Dermis blood vessel endothelial cell (primary cell): ENCODE measurements around the gene RPGR. TPM values are rescaled to one million over a fixed set of nuclear protein-coding genes. Genes with fewer than 3 reads are reported as not detected.

ENCODE experiments used
- DNase-seq: peaks from one replicate; pipeline ENCODE4 v3.0.0; 2010
- total RNA-seq: library from RNA; depleted of rRNA; stranded (reverse); fragments of >200 nt; gene quantifications from 2 replicates; pipeline ENCODE4 v1.2.3, GENCODE V29; 2014

Gene RPGR, protein sequence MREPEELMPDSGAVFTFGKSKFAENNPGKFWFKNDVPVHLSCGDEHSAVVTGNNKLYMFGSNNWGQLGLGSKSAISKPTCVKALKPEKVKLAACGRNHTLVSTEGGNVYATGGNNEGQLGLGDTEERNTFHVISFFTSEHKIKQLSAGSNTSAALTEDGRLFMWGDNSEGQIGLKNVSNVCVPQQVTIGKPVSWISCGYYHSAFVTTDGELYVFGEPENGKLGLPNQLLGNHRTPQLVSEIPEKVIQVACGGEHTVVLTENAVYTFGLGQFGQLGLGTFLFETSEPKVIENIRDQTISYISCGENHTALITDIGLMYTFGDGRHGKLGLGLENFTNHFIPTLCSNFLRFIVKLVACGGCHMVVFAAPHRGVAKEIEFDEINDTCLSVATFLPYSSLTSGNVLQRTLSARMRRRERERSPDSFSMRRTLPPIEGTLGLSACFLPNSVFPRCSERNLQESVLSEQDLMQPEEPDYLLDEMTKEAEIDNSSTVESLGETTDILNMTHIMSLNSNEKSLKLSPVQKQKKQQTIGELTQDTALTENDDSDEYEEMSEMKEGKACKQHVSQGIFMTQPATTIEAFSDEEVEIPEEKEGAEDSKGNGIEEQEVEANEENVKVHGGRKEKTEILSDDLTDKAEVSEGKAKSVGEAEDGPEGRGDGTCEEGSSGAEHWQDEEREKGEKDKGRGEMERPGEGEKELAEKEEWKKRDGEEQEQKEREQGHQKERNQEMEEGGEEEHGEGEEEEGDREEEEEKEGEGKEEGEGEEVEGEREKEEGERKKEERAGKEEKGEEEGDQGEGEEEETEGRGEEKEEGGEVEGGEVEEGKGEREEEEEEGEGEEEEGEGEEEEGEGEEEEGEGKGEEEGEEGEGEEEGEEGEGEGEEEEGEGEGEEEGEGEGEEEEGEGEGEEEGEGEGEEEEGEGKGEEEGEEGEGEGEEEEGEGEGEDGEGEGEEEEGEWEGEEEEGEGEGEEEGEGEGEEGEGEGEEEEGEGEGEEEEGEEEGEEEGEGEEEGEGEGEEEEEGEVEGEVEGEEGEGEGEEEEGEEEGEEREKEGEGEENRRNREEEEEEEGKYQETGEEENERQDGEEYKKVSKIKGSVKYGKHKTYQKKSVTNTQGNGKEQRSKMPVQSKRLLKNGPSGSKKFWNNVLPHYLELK
- 43.2 and 49.6 TPM in 2 replicates for total RNA-seq

DNA sequence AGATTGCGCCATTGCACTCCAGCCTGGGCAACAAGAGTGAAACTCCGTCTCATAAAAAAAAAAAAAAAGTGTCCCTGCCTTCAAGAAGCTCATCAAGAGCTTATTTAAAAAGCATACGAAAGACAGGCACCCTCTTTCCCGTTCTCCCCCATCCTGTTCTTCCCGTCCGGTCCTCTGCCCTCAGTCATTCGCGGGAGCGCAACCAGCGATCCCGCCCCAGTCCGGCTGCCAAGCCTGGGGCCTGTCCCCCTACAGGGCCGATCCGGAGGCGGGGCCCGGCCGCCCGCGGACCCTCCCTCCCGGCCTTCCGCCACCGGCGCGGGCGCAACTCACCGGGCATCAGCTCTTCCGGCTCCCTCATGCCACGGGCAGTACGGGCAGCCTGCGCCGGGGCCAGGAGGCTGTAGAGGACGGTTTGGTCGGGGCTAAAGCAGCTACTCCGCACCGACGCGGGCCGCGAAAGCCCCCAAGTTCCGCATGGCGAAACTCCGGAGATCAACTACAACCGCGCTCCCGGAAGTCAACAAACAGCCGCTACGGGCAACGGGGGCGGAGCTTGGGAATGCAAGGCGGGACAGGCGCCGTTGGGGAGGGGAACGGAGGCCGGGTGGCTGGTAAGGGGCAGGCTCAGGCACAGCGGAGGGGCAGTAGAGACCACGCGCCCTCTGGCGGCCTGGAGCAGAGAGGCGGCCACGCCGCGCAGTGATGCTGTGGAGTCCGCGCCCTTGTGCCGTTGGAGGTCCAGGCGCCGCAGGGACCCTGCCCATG lies at the start of gene RPGR:
Gene RPGR, minus strand, starts transcription at position 503 of the 768 bp plus-strand sequence. Its CDS starts 142 bp downstream, at position 361.
- peak; percentile 95 for DNase-seq

DNA sequence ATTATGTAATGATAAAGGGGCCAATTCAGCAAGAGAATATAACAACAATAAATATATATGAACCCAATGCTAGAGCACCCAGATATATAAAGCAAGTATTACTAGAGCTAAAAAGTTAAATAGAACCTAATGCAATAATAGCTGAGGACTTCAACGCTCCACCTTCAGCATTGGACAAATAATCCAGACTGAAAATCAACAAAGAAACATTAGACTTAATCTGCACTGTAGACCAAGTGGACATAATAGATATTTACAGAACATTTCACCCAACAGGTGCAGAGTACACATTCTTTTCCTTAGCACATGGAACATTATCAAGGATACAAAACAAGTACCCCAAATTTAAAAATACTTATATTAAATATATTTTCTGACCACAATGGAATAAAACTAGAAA lies 49.4 kb upstream of the RPGR start:
- no peak for DNase-seq

DNA sequence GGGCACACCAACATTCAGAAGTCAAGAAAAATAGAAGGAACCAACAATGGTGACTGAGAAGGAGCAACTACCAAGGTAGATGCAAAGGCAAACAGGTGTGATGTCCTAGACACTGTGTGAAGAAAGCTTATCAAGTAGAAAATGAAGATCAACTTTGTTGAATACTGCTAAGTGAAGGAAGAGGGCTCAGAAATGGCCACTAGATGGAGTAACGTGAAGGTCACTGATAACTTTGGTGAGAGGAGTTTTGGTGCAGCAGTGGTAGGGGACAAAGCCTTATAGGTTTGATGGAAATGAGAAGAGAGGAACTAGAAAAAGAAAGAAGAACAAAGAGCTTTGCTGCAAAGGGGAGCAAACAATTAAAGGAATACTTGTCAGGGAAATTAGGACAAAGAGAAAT lies 48.6 kb upstream of the RPGR start:
- peak; percentile 41 for DNase-seq

DNA sequence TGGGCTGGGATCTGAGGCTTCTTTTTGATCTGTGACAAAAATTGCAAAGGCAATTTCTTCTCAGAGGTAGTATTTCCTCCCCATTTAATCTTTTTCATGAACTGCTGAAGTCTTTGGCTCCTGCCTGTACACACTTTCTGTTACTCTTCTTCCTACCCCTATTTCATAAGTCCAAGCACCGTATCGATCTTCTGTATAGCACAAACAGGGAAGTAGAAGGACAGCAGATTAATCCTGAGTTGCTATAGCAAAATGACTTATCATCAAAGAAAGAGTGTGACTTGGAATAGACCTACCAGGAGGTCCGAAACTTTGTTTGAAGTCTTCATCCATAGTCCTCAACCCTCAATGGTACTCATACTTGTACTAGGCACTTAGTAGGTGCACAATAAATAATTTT lies 47.1 kb upstream of the RPGR start:
- no peak for DNase-seq

DNA sequence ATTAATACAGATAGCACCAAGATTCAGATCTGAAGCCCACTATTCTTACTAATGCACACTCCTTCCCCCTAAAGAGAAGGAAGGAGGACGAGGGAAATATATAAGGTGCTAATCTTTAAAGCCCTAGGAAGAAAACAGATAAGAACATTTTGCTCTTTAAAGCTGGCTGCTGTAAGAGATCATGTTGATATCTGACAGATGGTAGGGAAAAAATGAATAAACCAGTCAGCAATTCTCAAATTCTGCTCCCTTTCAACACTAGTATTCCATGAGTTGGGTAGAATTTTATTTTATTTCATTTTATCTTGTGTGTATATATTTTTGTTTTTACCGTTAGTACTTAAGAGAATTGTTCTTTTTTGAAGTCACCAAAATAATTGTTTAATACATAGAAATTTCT lies 44.3 kb upstream of the RPGR start:
- no peak for DNase-seq

DNA sequence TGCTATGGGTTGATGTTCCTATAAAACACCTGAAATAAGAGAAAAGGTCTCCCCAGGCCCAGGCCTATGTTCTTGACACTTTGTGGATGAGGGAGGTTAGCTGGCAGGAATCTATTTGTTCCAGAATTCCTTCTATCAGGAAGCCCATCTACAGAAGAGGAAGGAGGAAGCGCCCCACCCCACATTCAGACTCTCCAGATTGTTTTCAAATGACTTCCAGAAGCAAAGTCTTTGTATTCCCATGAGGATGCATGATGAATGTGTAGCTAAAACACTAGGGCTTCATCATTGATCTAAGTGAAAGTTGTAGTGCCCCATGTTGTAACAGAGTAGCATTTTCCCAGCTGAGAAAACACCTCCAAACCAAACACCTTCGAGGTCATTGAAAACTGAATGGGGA lies 41.5 kb upstream of the RPGR start:
- peak; percentile 3 for DNase-seq

DNA sequence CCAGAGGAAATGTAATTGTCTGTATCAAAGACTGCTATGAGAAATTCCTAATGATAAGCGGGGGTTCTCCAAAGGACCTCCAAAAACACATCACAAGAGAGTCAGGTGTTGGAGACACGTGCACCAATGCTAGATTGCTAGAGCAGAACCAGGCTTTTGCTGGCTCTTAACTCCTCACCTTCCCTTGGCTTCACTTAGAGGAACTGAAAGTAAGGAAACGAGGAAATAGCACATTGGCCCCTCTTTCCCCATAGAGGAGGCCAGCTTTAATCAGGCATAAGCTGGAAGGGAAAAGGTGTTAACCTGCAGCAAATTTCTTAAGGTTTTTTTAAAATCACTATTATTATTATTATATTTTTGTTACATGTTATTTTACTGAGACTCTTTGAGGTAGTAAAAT lies 38.6 kb upstream of the RPGR start:
- DNase-seq, result no peak

DNA sequence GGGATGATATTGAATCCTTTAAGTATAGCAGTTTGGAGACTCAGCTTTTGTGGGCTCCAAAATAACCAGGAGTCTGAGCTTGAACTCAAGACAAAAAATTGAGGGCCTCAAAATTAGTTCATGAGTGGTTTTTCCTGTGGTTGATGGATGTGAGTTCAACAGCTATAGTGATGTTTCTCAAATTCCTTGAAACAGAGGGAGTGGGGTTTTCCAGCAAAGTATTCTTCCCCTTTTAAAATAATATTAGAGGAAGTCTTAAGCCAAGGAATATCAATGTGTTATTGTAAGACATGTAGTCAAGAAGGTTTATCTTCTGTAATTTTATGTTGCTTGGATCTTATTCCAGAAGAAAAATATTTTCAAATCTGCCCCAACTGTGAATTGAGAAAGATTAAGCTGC lies 35.7 kb upstream of the RPGR start:
- no peak for DNase-seq

DNA sequence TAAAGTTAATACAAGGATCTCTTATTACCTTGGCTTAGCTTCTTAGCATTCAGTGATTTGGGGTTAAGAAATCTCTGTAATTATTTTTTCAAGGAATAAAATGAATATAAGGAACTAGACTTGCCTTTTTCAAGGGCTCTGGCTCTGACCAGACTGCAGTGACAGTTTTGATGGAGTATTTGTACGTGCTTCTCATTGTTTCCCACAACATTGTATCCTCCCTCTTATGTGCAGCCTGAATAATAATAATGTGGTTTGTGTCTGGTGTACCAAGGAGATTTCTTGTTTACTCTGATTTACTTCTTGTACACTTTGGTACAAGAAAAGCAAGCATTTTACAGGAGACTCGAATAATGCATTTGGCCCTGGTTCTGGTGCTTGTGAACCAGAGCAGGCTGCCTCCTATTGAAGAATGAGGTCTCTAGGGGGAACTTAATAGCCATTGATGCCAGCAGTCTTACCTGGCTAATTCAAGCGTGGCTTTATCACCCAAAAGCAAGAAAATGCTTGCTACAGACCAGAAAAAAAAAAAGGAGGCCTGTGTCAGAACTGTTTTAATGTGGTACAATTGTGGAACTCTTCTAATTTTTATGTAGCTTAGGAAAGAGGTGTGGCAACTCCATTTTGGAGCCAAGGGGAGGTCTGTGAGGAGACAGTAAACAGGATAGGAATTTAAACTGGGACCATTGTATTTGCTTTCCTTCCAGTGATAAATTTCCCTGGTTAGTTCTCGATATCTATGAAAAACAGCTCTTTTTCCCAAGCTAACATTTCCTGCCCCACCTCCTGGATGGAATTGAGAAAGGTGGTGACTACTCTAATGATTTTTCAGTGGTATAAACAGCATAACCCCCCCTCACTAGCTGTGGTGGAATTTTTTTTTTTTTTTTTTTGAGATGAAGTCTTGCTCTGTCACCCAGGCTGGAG lies 30.7 kb upstream of the RPGR start:
- peak; percentile 70 for DNase-seq

DNA sequence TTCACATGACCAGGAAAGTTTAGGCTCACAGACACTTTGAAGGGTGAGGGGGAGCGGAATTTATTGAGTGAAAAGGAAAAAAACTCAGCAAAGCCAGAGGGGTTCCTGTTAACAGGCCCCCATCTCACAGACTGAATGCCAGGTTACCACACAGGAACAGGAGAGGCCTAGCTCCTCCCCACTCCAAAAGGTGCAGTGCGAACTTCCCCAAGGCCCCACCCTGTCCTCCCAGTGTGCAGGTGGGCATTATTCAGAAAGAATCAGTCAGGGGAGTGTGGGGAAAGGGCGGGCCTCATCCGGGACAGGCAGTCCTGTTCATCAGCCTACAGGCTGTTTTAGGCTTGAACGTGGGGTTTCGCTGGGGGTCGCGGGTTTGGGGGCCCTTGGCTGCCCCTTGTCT lies 29.1 kb upstream of the RPGR start:
- DNase-seq, result no peak

DNA sequence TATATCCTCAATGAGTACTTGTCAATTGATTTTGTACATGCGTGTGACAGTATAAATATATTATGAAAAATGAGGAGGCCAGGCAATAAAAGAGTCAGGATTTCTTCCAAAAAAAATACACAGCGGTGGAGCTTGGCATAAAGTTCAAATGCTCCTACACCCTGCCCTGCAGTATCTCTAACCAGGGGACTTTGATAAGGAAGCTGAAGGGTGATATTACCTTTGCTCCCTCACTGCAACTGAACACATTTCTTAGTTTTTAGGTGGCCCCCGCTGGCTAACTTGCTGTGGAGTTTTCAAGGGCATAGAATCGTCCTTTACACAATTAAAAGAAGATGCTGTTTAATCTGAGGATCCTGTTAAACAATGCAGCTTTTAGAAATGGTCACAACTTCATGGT lies 25.1 kb upstream of the RPGR start, which contains the start of gene OTC:
Gene OTC, plus strand, starts transcription at position 243 of the 400 bp plus-strand sequence. Its CDS starts 93 bp downstream, at position 336.
- no peak for DNase-seq

DNA sequence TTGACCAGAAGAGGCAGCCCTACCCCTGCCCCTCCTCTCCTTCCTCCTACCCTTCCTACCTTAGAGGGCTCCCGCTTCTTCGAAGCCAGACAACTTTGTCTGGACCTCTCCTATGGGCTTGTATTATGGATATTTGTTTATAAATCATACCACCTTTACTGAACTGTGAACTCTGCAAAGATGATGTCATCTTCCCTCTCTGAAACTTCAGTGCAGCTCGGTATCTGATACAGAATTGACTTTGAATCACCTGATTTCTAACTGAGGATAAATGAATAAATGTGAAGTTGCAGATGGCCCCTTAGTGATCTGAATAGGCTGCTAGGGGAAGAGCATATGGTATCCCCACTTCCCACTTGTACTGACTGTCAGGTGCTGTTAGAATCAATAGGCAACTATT lies 24.0 kb upstream of the RPGR start:
- no peak for DNase-seq

DNA sequence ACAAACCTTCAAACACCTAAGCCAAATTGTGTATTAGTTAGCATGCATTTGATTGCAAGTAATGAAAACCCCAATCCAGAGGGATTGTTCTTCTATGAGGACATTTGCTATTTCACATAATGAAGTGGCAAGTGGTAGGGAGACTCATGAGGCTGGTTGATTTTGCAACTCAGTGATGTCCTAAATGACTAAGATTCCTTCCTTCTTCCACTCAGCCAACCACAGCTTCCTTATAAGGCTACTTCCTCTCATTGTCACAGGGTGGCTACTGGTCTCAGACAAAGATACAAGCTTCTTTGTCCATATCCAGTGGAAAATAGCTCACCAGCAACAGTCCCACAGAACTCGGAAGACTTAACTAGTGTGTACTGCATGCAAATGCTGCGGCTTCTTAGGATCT lies 19.8 kb upstream of the RPGR start:
- DNase-seq, result peak; percentile 84

DNA sequence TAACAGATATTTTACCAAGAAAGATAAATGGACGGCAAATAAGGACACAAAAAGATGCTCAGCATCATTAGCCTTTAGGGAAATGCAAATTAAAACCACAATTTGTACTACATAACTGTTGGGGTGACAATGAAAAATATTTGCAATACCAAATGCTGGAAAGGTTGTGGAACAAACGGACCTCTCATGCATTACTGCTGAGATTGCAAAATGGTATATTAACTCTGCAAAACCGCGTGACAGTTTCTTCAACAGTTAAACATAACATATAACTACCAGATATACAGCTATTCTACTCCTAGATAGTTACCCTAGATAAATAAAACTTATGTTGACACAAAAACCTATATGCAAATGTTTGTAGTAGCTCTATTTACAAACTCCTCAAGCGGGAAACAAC lies 18.8 kb upstream of the RPGR start:
- no peak for DNase-seq

DNA sequence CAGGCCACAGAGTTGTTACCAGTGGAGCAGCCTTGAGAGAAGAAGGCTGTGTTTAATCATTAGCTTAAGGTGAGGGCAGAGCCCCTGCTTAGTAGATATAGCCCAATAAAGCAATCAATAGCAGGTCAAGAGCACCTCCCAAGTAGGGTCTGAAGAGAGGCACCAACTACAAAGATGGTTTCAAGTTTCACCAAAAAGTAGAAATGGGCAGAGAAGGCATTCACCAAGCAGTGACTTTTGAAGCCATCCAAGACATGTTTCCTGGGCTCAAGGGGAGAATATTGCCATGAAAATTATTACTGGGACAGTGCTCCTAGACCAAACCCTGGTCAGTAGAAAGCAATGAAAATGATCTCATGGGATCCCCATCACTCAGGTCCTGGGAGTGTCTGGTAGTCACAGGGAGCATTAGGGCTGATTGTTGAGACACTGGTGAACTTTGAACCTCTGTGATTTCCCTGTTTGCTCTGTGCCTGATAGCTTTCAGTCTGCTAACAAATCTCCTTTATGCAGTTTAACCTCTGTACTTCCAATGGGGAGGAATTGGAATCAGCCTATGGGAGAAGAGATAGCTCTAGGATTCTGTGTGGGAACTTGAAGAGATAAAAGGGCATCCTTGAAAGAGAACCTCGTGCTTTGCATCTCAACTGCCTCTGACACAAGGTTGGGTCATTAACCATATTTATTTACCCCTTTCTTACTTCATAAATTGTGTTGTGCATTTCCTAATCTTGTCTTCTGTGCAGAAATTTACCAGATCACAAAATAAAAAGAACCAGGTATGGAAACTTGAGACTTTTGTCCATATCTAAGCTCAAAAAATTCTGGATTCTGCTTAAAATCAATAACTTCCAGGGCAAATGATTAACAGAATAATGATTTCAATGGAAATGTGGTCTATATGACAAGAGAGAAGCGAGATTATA lies 15.8 kb upstream of the RPGR start:
- DNase-seq, result no peak

DNA sequence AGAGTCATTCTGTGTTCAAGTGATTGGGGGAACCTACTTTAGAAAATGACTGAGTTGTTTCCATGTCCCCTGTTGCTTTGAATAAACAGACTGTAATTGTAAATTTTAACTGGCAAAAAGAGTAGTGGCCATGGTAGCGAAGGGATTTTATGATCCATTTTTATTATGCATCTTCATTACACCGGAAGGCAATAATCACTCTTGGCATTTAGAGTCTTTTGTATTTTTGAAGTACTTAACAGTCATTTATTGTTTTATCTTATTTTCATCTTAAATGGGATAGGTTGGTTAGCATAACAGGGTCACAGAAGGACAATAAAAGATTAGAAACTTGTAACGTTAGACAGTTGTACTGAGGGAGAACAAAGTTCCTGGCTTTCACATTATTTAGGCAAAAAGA lies 14.1 kb upstream of the RPGR start:
- no peak for DNase-seq

DNA sequence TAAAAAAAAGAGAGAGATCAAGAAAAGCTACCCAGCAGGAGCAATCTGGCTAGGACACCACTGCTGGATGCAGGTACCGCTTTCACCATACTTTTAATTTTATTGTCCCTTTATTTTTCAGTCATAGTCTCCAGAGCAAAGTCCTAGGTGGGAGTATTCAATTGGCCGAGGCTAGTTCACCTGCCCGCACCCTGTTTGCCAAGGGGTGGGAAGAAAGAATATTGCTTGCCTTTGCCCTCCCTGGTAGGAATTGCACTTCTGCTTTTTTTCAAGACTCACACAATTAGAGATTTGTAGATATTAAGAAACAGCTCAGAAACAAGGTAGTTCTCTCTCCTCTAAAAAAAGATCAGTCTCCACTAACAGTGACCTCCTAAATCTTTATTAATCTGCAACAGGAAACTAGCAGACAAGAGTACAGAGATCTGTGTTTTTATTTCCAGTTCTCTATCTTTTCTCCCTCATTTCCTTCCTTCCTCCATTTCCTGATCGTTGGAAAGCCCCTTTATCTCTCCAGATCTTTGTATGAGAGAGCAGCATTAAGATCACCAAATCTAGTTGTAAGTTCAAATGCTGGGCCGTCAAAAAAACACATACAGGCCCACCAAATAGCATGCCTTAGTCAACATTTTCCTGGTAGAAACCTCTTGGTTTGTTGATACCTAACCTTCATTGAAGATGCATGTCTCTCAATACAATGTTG lies 9.4 kb upstream of the RPGR start:
- DNase-seq, result no peak

DNA sequence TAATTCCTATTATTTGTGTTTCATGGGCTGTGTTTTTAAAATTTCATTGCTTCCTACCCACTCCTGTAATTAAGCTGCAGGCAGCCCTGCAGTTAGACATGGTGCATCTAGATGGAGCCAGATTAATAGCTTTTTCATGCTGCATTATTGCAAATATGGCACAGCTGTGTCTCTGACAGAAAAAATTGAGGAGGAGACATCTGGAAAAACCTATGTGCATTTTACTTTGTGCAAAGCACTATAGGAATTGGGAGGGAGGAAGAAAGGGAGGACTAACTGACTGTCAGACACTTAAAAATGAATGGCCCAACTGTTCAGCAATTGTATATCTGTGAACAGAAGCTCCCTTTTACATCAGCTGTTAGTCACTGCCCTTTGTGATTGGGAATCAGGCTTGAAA lies 8.1 kb upstream of the RPGR start:
- peak; percentile 42 for DNase-seq

DNA sequence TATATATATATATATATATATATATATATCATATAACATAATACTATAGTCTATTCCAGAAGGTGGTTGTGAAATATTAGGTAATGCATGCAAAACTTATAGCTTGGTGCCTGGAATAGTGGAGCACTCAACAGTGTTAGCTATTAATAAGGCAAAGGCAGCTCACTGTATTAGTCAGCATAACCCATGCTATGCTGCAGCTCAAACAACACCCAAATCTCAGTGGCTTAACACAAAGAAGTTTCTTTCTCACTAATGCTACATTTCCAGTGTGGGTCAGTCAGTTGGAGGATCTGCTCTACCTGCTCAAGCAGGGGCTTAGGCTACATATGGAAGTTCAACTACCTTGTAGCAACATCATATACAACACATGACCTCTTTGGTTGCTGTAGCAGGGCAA lies 5.2 kb upstream of the RPGR start:
- no peak for DNase-seq

DNA sequence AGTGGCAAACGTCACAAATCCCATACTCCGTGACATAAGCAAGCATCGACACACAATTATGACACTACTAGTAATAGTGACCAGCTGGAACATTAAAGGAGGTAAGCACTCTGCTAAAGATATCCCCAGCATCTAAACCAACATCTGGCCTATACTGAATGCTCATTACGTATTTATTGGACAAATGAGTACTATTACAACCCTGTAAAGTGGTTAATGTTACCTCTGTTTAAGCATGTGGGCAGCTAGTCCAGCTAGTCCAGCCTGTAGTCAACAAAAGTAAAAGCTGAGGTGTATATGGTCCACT lies 419 bp upstream of the RPGR start:
- DNase-seq, result no peak
